Lower leg skin (tissue), 3 donors: ENCODE data around the gene CD164L2.

Experiments used
- CTCF ChIP-seq, 3 donors: fragments of 450-650 bp; IDR thresholded peaks; one replicate each; pipeline ENCODE4 v1.5.1; 2016; ENCODE audit warnings: antibody characterized with exemption in 3 of 3, mild to moderate bottlenecking in 3 of 3, moderate library complexity in 2 of 3
- POLR2A ChIP-seq, 2 donors: fragments of 450-650 bp; IDR thresholded peaks; one replicate each; pipeline ENCODE4 v1.6.1; 2016 to 2017; ENCODE audit warnings: antibody characterized with exemption in 2 of 2, mild to moderate bottlenecking in 1 of 2, moderate library complexity in 1 of 2

GRCh38 chr1:27430903-27431600, 47.9 kb upstream of the CD164L2 start:
- TF ChIP-seq CTCF (IDR thresholded peaks at IDR 0.05) (no peak), POLR2A (IDR thresholded peaks at IDR 0.05) (no peak)
